HCT116 (cell line): ENCODE results near the gene LAMC2. TPM values are rescaled to one million over a fixed set of nuclear protein-coding genes. Genes with fewer than 3 reads are reported as not detected.

Source experiments
- ATAC-seq: fragments of 200-7000 bp; cut with Tn5 transposase; 2 replicates; pipeline ENCODE4 v1.9.1; 2020; ENCODE audit warnings: mild to moderate bottlenecking, moderate library complexity
- BruUV-seq: library from RNA; stranded (reverse); fragments of 400-500 nt; replicated peaks from 2 replicates; lab custom pipeline; 2021; lab: Mats Ljungman, UMichigan
- CTCF ChIA-PET: fragments of 300-600 bp; sonication (Branson Sonifier 250); formaldehyde crosslinking; loops from one replicate; lab custom pipeline; 2021; ENCODE audit warnings: antibody characterized with exemption; lab: Charles Lee
- POLR2A ChIA-PET: fragments of 300-600, 350-600 bp; sonication (Branson Sonifier 250); formaldehyde crosslinking; loops from one replicate; lab custom pipeline; 2021; ENCODE audit warnings: antibody characterized with exemption; lab: Charles Lee
- RAD21 ChIA-PET, 2 experiments: fragments of 300-600 bp; sonication (Branson Sonifier 250); formaldehyde crosslinking; loops; one replicate each; lab custom pipeline; 2023; ENCODE audit warnings: low total read pairs in 2 of 2; ENCODE audit not compliant: uncharacterized antibody in 2 of 2, unreplicated experiment in 2 of 2, low non-redundant PET in 1 of 2; lab: Charles Lee
- DNase-seq: peaks from one replicate; pipeline ENCODE4 v3.0.0-alpha.2; 2010; ENCODE audit warnings: low read depth, low spot score
- H2AFZ ChIP-seq: fragments of 200-600 bp; shearing (Covaris generic), sonication (generic); 2 replicates; pipeline ENCODE4 v1.6.1; 2017; ENCODE audit warnings: low read depth, mixed run types, mixed read lengths, antibody characterized with exemption, low read length; ENCODE audit not compliant: poor library complexity, severe bottlenecking
- H3K27ac ChIP-seq: 2 replicates; pipeline ENCODE4 v1.5.1; 2012; ENCODE audit warnings: low read depth, low read length
- H3K27me3 ChIP-seq: fragments of 200-600 bp; sonication (generic); 2 replicates; pipeline ENCODE4 v1.6.1; 2016; ENCODE audit warnings: mixed run types, low read length, mixed read lengths; ENCODE audit not compliant: insufficient read depth
- H3K36me3 ChIP-seq, 2 experiments: fragments of 200-500 bp in 1 of 2; fragments of 200-600 bp in 1 of 2; sonication (Bioruptor generic) in 1 of 2; sonication (generic) in 1 of 2; 2 replicates each; pipeline versions ENCODE4 v1.5.1 to v1.6.1; 2014 to 2016; ENCODE audit warnings: low read length in 2 of 2, inconsistent platforms in 1 of 2, mixed read lengths in 1 of 2, mixed run types in 1 of 2; ENCODE audit not compliant: insufficient read depth in 2 of 2, control insufficient read depth in 1 of 2
- H3K4me1 ChIP-seq, 2 experiments: fragments of 200-600 bp in 1 of 2; sonication (generic) in 1 of 2; 2 replicates each; pipeline versions ENCODE4 v1.5.1 to v1.6.1; 2012 to 2017; ENCODE audit warnings: low read length in 2 of 2, inconsistent platforms in 1 of 2, mild to moderate bottlenecking in 1 of 2, mixed read lengths in 1 of 2, mixed run types in 1 of 2, moderate library complexity in 1 of 2; ENCODE audit not compliant: insufficient read depth in 2 of 2, control insufficient read depth in 1 of 2
- H3K4me2 ChIP-seq: fragments of 200-600 bp; sonication (generic); 2 replicates; pipeline ENCODE4 v1.6.1; 2017; ENCODE audit warnings: mixed run types, low read length, mixed read lengths
- H3K4me3 ChIP-seq, 2 experiments: fragments of 200-600 bp in 1 of 2; sonication (generic) in 1 of 2; replicated peaks in 1 of 2; 2 replicates each; pipeline ENCODE4 v1.5.1; 2011 to 2016; ENCODE audit warnings: low read length in 2 of 2, control low read depth in 1 of 2, low read depth in 1 of 2, mild to moderate bottlenecking in 1 of 2, mixed read lengths in 1 of 2, mixed run types in 1 of 2
- H3K79me2 ChIP-seq: fragments of 200-600 bp; sonication (generic); 2 replicates; pipeline ENCODE4 v1.6.1; 2017; ENCODE audit warnings: mild to moderate bottlenecking, mixed run types, low read length, moderate library complexity, mixed read lengths; ENCODE audit not compliant: insufficient read depth
- H3K9ac ChIP-seq: fragments of 200-600 bp; sonication (generic); 2 replicates; pipeline ENCODE4 v1.6.1; 2016; ENCODE audit warnings: low read length, mixed read lengths
- H3K9me2 ChIP-seq: fragments of 200-600 bp; sonication (generic), shearing (Covaris generic); 2 replicates; pipeline ENCODE4 v1.6.1; 2017; ENCODE audit warnings: mixed run types, mild to moderate bottlenecking, moderate library complexity; ENCODE audit not compliant: insufficient read depth
- H3K9me3 ChIP-seq, 2 experiments: fragments of 200-500 bp in 1 of 2; fragments of 200-600 bp in 1 of 2; sonication (Bioruptor generic) in 1 of 2; sonication (generic) in 1 of 2; 2 replicates each; pipeline ENCODE4 v1.6.1; 2014 to 2017; ENCODE audit warnings: low read length in 2 of 2, mixed read lengths in 2 of 2, inconsistent platforms in 1 of 2, low read depth in 1 of 2, mild to moderate bottlenecking in 1 of 2, mixed run types in 1 of 2, moderate library complexity in 1 of 2; ENCODE audit not compliant: control insufficient read depth in 1 of 2, insufficient read depth in 1 of 2
- H4K20me1 ChIP-seq: fragments of 200-600 bp; sonication (generic), shearing (Covaris generic); 2 replicates; pipeline ENCODE4 v1.6.1; 2017; ENCODE audit warnings: mixed run types, mild to moderate bottlenecking, moderate library complexity; ENCODE audit not compliant: insufficient read depth
- CBX3 ChIP-seq: IDR thresholded peaks from 2 replicates; pipeline ENCODE4 v1.6.1; 2012; ENCODE audit warnings: low read depth
- CEBPB ChIP-seq: IDR thresholded peaks from 2 replicates; pipeline ENCODE4 v1.6.1; 2012; ENCODE audit warnings: low read depth
- EGR1 ChIP-seq: IDR thresholded peaks from 2 replicates; pipeline ENCODE4 v1.6.1; 2012; ENCODE audit warnings: low read depth
- EZH2 ChIP-seq: fragments of 200-600 bp; sonication (generic); IDR thresholded peaks from 2 replicates; pipeline ENCODE4 v1.6.1; 2017; ENCODE audit warnings: antibody characterized with exemption, mixed run types
- FOSL1 ChIP-seq: IDR thresholded peaks from 2 replicates; pipeline ENCODE4 v1.6.1; 2012; ENCODE audit warnings: low read depth
- JUND ChIP-seq: IDR thresholded peaks from 2 replicates; pipeline ENCODE4 v1.6.1; 2012
- MAX ChIP-seq: IDR thresholded peaks from 2 replicates; pipeline ENCODE4 v1.6.1; 2012
- POLR2AphosphoS5 ChIP-seq: IDR thresholded peaks from 2 replicates; pipeline ENCODE4 v1.6.1; 2011; ENCODE audit warnings: mild to moderate bottlenecking, low read depth, low read length, moderate library complexity
- RAD21 ChIP-seq: IDR thresholded peaks from 2 replicates; pipeline ENCODE4 v1.6.1; 2012; ENCODE audit warnings: low read depth, mild to moderate bottlenecking
- REST ChIP-seq: IDR thresholded peaks from 2 replicates; pipeline ENCODE4 v1.6.1; 2012; ENCODE audit warnings: low read depth
- SIN3A ChIP-seq: IDR thresholded peaks from 2 replicates; pipeline ENCODE4 v1.6.1; 2012; ENCODE audit warnings: low read depth
- SP1 ChIP-seq: IDR thresholded peaks from 2 replicates; pipeline ENCODE4 v1.6.1; 2012; ENCODE audit warnings: low read depth
- TCF7L2 ChIP-seq: IDR thresholded peaks from 2 replicates; pipeline ENCODE4 v1.7.0; 2011; ENCODE audit warnings: borderline replicate concordance, inconsistent platforms; ENCODE audit not compliant: insufficient read depth, insufficient read length; ENCODE audit errors: extremely low read depth
- YY1 ChIP-seq: IDR thresholded peaks from 2 replicates; pipeline ENCODE4 v1.6.1; 2011; ENCODE audit warnings: low read length, low read depth, moderate library complexity, mild to moderate bottlenecking; ENCODE audit not compliant: insufficient replicate concordance; ENCODE audit errors: extremely low read depth
- ZBTB33 ChIP-seq: IDR thresholded peaks from 2 replicates; pipeline ENCODE4 v1.6.1; 2011; ENCODE audit warnings: mild to moderate bottlenecking, low read length, moderate library complexity; ENCODE audit not compliant: insufficient replicate concordance; ENCODE audit errors: extremely low read depth
- intact Hi-C: fragments of 100-400 bp; cut with micrococcal nuclease; formaldehyde crosslinking; loops from 2 replicates; pipeline ENCODE4 v1.10.0; 2022
- total RNA-seq: library from RNA; stranded (reverse); gene quantifications from one replicate; pipeline ENCODE4 v1.2.1, GENCODE V29; 2021; ENCODE audit not compliant: unreplicated experiment

The LAMC2 gene
- total RNA-seq, 1 experiment from 2014 or later, result 22.2 TPM

- peak; percentile 79 for DNase-seq
- Histone ChIP-seq H3K9me3 (no peaks in the 10 kb centered on the region), H3K9me2 (no peaks in the 10 kb centered on the region), H3K4me1 (peaks cover 39 to 65% of the 10 kb centered on the region in 2 experiments), H3K79me2 (no peaks in the 10 kb centered on the region), H3K36me3 (no peaks in the 10 kb centered on the region), H3K4me3 (peak overlapping the region in 1 of 2 experiments; percentile 9; a peak in 2 of 4 replicates), H3K27ac (peak overlapping the region; percentile 54; the same call in 1 of the 2 replicates), H3K4me2 (peak overlapping the region; percentile 71), H2AFZ (peak overlapping the region; percentile 52), H3K9ac (peak overlapping the region; percentile 39), H4K20me1 (no peaks in the 10 kb centered on the region), H3K27me3 (no peaks in the 10 kb centered on the region)
- BruUV-seq, result no TSS peak
- RAD21 ChIA-PET, result no interaction called here
- intact Hi-C loops, result no loop called here
- peak; percentile 21 for TF ChIP-seq YY1
- peak; percentile 45 for TF ChIP-seq POLR2AphosphoS5
- TF ChIP-seq CEBPB, result peak; percentile 40; the same call in 1 of the 2 replicates
- peak; percentile 80; the same call in 1 of the 2 replicates for TF ChIP-seq CBX3
- TF ChIP-seq SP1, result peak; percentile 77
- no peak for TF ChIP-seq REST
- TF ChIP-seq RAD21, result peak; percentile 21; the same call in 1 of the 2 replicates
- peak; percentile 43 for TF ChIP-seq TCF7L2
- no peak for TF ChIP-seq EZH2
- peak; percentile 29; the same call in 1 of the 2 replicates for TF ChIP-seq MAX
- TF ChIP-seq JUND, result peak; percentile 83
- TF ChIP-seq FOSL1, result peak; percentile 85
- no peak for TF ChIP-seq SIN3A
- TF ChIP-seq ZBTB33, result no peak
- TF ChIP-seq EGR1, result peak; percentile 89
- CTCF ChIA-PET, result interaction anchor here (0.9 kb wide), 1 partner anchor 202 kb away, joined by 3 read pairs; no protein-coding TSS in a partner anchor
- peak; percentile 74 for ATAC-seq
- POLR2A ChIA-PET, result interaction anchor here (0.6 kb wide), 1 partner anchor 18 kb away, joined by 3 read pairs; no protein-coding TSS in a partner anchor
Observed at GRCh38 chr1:183164340-183164739, 21.7 kb upstream of the LAMC2 start.
